Measurements from ENCODE around the gene HYKK. TPM values are rescaled to one million over a fixed set of nuclear protein-coding genes. Genes with fewer than 3 reads are reported as not detected.
"Not testable (repeated sequence)": the region's sequence is repeated elsewhere in the genome, so short reads cannot be mapped to it uniquely, and the experiment has no call there.

The HYKK gene
- total RNA-seq, 2 experiments from 2014 or later = 1.1 to 1.5 TPM

GRCh38 chr15:78538358-78538757 lies 31.0 kb downstream of the HYKK start:
- ChIA-PET POLR2A (no interaction called here), CTCF (no interaction called here)

GRCh38 chr15:78539464-78540140 lies 32.2 kb downstream of the HYKK start:
- CTCF ChIA-PET = not testable (repeated sequence)

GRCh38 chr15:78540141-78540870 lies 32.9 kb downstream of the HYKK start, which contains the start of gene PSMA4:
Gene PSMA4, plus strand, starts transcription at chr15:78540444. Its CDS starts 1,484 bp downstream, at chr15:78541928.
- ChIA-PET POLR2A (interaction anchor here (0.7 to 1.7 kb wide), 10 partner anchors 25 to 241 kb away, joined by 3 to 11 read pairs (median 4); partner anchors contain the start of genes CHRNA5, HYKK, IREB2 and SKIC8), CTCF (interaction anchor here (0.6 kb wide), 1 partner anchor 18 kb away, joined by 3 read pairs; no protein-coding TSS in a partner anchor)

More at GRCh38 chr15:78539464-78540140, 32.2 kb downstream of the HYKK start:
- POLR2A ChIA-PET = interaction anchor here (0.8 to 1.7 kb wide), 8 partner anchors 26 to 240 kb away, joined by 3 to 11 read pairs (median 4); partner anchors contain the start of genes CHRNA5, HYKK, IREB2 and SKIC8

GRCh38 chr15:78540871-78541743 lies 33.7 kb downstream of the HYKK start:
- ChIA-PET POLR2A (interaction anchor here (0.7 to 1.7 kb wide), 7 partner anchors 11 to 111 kb away, joined by 3 to 11 read pairs (median 4); partner anchors contain the start of genes CHRNA5, HYKK and IREB2), CTCF (interaction anchor here (1.7 kb wide), 1 partner anchor 103 kb away, joined by 3 read pairs; the partner anchor contains the start of gene IREB2)

- CTCF ChIA-PET = interaction anchor here (1.7 kb wide), 1 partner anchor 103 kb away, joined by 3 read pairs; the partner anchor contains the start of gene IREB2
These were observed 34.3 kb downstream of the HYKK start for GRCh38 chr15:78541744-78542034.

GRCh38 chr15:78542647-78543046 lies 35.3 kb downstream of the HYKK start:
- ChIA-PET POLR2A (interaction anchor here (0.7 kb wide), 1 partner anchor 243 kb away, joined by 3 read pairs; the partner anchor contains the start of gene SKIC8), CTCF (interaction anchor here (1.2 to 1.7 kb wide), 2 partner anchors 23 to 104 kb away, joined by 3 read pairs; partner anchors contain the start of genes CHRNA5 and IREB2)

More at GRCh38 chr15:78541744-78542034, 34.3 kb downstream of the HYKK start:
- POLR2A ChIA-PET = interaction anchor here (0.7 to 1.3 kb wide), 2 partner anchors 10 to 15 kb away, joined by 3 to 4 read pairs; no protein-coding TSS in a partner anchor

GRCh38 chr15:78550194-78550593 lies 42.8 kb downstream of the HYKK start:
- POLR2A ChIA-PET = no interaction called here
- CTCF ChIA-PET = interaction anchor here (1.0 kb wide), 1 partner anchor 16 kb away, joined by 3 read pairs; no protein-coding TSS in a partner anchor

GRCh38 chr15:78550815-78551214 lies 43.4 kb downstream of the HYKK start:
- CTCF ChIA-PET = interaction anchor here (1.0 kb wide), 1 partner anchor 15 kb away, joined by 3 read pairs; no protein-coding TSS in a partner anchor
- POLR2A ChIA-PET = no interaction called here

- ChIA-PET CTCF (no interaction called here), POLR2A (interaction anchor here (1.1 kb wide), 1 partner anchor 11 kb away, joined by 4 read pairs; no protein-coding TSS in a partner anchor)
These were observed 44.5 kb downstream of the HYKK start for GRCh38 chr15:78551902-78552301.

- ChIA-PET CTCF (no interaction called here), POLR2A (interaction anchor here (0.6 to 1.1 kb wide), 2 partner anchors 11 to 72 kb away, joined by 4 to 9 read pairs; no protein-coding TSS in a partner anchor)
These were observed 45.2 kb downstream of the HYKK start for GRCh38 chr15:78552597-78552996.

GRCh38 chr15:78560201-78560600 lies 52.8 kb downstream of the HYKK start:
- CTCF ChIA-PET, POLR2A ChIA-PET: not testable (repeated sequence)

- CTCF ChIA-PET = no interaction called here
These were observed 54.1 kb downstream of the HYKK start for GRCh38 chr15:78561490-78561889.

GRCh38 chr15:78563092-78563491 lies 55.7 kb downstream of the HYKK start:
- CTCF ChIA-PET = no interaction called here
- POLR2A ChIA-PET = interaction anchor here (0.7 kb wide), 1 partner anchor 17 kb away, joined by 9 read pairs; no protein-coding TSS in a partner anchor

More at GRCh38 chr15:78561490-78561889, 54.1 kb downstream of the HYKK start:
- POLR2A ChIA-PET = no interaction called here

GRCh38 chr15:78564743-78565096 lies 57.3 kb downstream of the HYKK start:
- ChIA-PET POLR2A (interaction anchor here (0.8 to 2.0 kb wide), 2 partner anchors 24 to 25 kb away, joined by 3 to 9 read pairs; partner anchors contain the start of gene PSMA4), CTCF (interaction anchor here (1.2 kb wide), 1 partner anchor 18 kb away, joined by 3 read pairs; no protein-coding TSS in a partner anchor)

GRCh38 chr15:78565097-78565950 lies 57.9 kb downstream of the HYKK start, which contains the start of gene CHRNA5:
Gene CHRNA5, plus strand, starts transcription at chr15:78565520. Its CDS starts 200 bp downstream, at chr15:78565720.
- ChIA-PET CTCF (interaction anchor here (0.6 to 1.2 kb wide), 4 partner anchors 15 to 308 kb away, joined by 3 to 4 read pairs (median 3); no protein-coding TSS in a partner anchor), POLR2A (interaction anchor here (0.6 to 2.0 kb wide), 3 partner anchors 25 to 131 kb away, joined by 3 to 9 read pairs (median 3); partner anchors contain the start of gene PSMA4)

- ChIA-PET POLR2A (interaction anchor here (0.6 to 2.0 kb wide), 3 partner anchors 18 to 132 kb away, joined by 3 to 9 read pairs (median 5); partner anchors contain the start of gene PSMA4), CTCF (interaction anchor here (0.6 to 1.0 kb wide), 3 partner anchors 16 to 307 kb away, joined by 3 to 4 read pairs (median 3); no protein-coding TSS in a partner anchor)
These were observed 58.8 kb downstream of the HYKK start for GRCh38 chr15:78565951-78566774.

Data from activated CD8-positive, alpha-beta memory T cell treated with anti-CD3 and anti-CD28 coated beads for 36 hours (primary cell).